Measurements from ENCODE around the gene TRRAP. TPM values are rescaled to one million over a fixed set of nuclear protein-coding genes. Genes with fewer than 3 reads are reported as not detected.

Gene TRRAP
- total and polyA plus RNA-seq, 8 donors = 4.3 to 38.0 (median 15.7) TPM

- TF ChIP-seq CTCF (IDR thresholded peaks at IDR 0.05) = no peak
- no peak for TF ChIP-seq POLR2AphosphoS5 (IDR thresholded peaks at IDR 0.05)
- no peak for TF ChIP-seq EP300 (IDR thresholded peaks at IDR 0.05)
- no peak for TF ChIP-seq POLR2A (IDR thresholded peaks at IDR 0.05)
- H3K4me1 ChIP-seq = no peaks in the 10 kb centered on the region
- 88 to 93% (median 89%) methylated on average over 8 of the region's 8 CpGs for WGBS, 5 donors
- H3K4me3 ChIP-seq = no peak overlapping the region
- peaks cover 79 to 100% (median 98%) of the 10 kb centered on the region in 4 donors for H3K36me3 ChIP-seq
- DNase-seq = no peak
- no peaks in the 10 kb centered on the region for H3K9me3 ChIP-seq
- intact Hi-C loops (cut with DNase I; ENCODE audit: low total_unique reads) = no loop called here
- no peaks in the 10 kb centered on the region for H3K27me3 ChIP-seq
- H3K27ac ChIP-seq = no peak overlapping the region
Measured at GRCh38 chr7:98913026-98913425, 34.7 kb downstream of the TRRAP start.

- no peak for DNase-seq
- intact Hi-C loops (cut with DNase I; ENCODE audit: low total_unique reads) = no loop called here
- no peak for TF ChIP-seq POLR2A (IDR thresholded peaks at IDR 0.05)
- no peak for TF ChIP-seq EP300 (IDR thresholded peaks at IDR 0.05)
- no peak for TF ChIP-seq POLR2AphosphoS5 (IDR thresholded peaks at IDR 0.05)
- no peak for TF ChIP-seq CTCF (IDR thresholded peaks at IDR 0.05)
- no peak overlapping the region for H3K27ac ChIP-seq
- H3K36me3 ChIP-seq = peaks cover 80 to 100% (median 98%) of the 10 kb centered on the region in 4 donors
- H3K4me3 ChIP-seq = no peak overlapping the region
- H3K27me3 ChIP-seq = no peaks in the 10 kb centered on the region
- no peaks in the 10 kb centered on the region for H3K9me3 ChIP-seq
- no peaks in the 10 kb centered on the region for H3K4me1 ChIP-seq
Measured at GRCh38 chr7:98913612-98914011, 35.3 kb downstream of the TRRAP start.

GRCh38 chr7:98917331-98917730 is 39.0 kb downstream of the TRRAP start:
- TF ChIP-seq EP300 (IDR thresholded peaks at IDR 0.05) = no peak
- TF ChIP-seq POLR2A (IDR thresholded peaks at IDR 0.05) = no peak
- TF ChIP-seq POLR2AphosphoS5 (IDR thresholded peaks at IDR 0.05) = no peak
- H3K27ac ChIP-seq = no peak overlapping the region
- H3K27me3 ChIP-seq = no peaks in the 10 kb centered on the region
- H3K4me3 ChIP-seq = no peak overlapping the region
- no peaks in the 10 kb centered on the region for H3K9me3 ChIP-seq
- no peak for DNase-seq
- peaks cover 70 to 100% (median 98%) of the 10 kb centered on the region in 4 donors for H3K36me3 ChIP-seq
- WGBS, 5 donors = 91 to 97% (median 95%) methylated on average over 7 to 12 of the region's 12 CpGs
- intact Hi-C loops (cut with DNase I; ENCODE audit: low total_unique reads) = no loop called here
- peaks cover 0 to 5% (median 2%) of the 10 kb centered on the region in 4 donors for H3K4me1 ChIP-seq

GRCh38 chr7:98921608-98922372 is 43.5 kb downstream of the TRRAP start:
- Histone ChIP-seq H3K4me3 (no peak overlapping the region), H3K27me3 (no peaks in the 10 kb centered on the region), H3K36me3 (peaks cover 80 to 100% (median 100%) of the 10 kb centered on the region in 4 donors), H3K27ac (no peak overlapping the region), H3K9me3 (no peaks in the 10 kb centered on the region), H3K4me1 (peaks cover 0 to 13% (median 9%) of the 10 kb centered on the region in 4 donors)
- 92 to 95% (median 94%) methylated on average over 25 of the region's 25 CpGs for WGBS, 5 donors
- TF ChIP-seq CTCF (IDR thresholded peaks at IDR 0.05) (no peak), POLR2A (IDR thresholded peaks at IDR 0.05) (no peak), EP300 (IDR thresholded peaks at IDR 0.05) (no peak), POLR2AphosphoS5 (IDR thresholded peaks at IDR 0.05) (no peak)
- no peak for DNase-seq
- intact Hi-C loops (cut with DNase I; ENCODE audit: low total_unique reads) = no loop called here
